Adrenal gland (tissue), 5 donors: ENCODE results near the gene POLR3F.
A peak's percentile ranks its signal among the peaks of the same experiment; 100 is the strongest.

ENCODE experiments used
- CTCF ChIP-seq, 6 experiments: fragments of 450-650 bp in 4 of 6; fragments of 200-600 bp in 2 of 6; sonication (generic) in 1 of 6; IDR thresholded peaks; 1 replicate in 5 of 6; 2 replicates in 1 of 6; pipeline versions ENCODE4 v1.5.1 to v1.8.0; 2016 to 2021; ENCODE audit warnings: antibody characterized with exemption in 6 of 6, mild to moderate bottlenecking in 2 of 6, moderate library complexity in 1 of 6
- POLR2A ChIP-seq, 2 donors: fragments of 450-650 bp; IDR thresholded peaks; one replicate each; pipeline ENCODE4 v1.6.1; 2017; ENCODE audit warnings: antibody characterized with exemption in 2 of 2, mild to moderate bottlenecking in 2 of 2, moderate library complexity in 1 of 2
- donor health status: DM: no; HTN: no; CAD: no.

- TF ChIP-seq CTCF (IDR thresholded peaks at IDR 0.05), result peak in 1 of 6 experiments; percentile 12
- peak; percentile 20 to 56 for TF ChIP-seq POLR2A (IDR thresholded peaks at IDR 0.05)
Observed at GRCh38 chr20:18466894-18467730, at the start of gene POLR3F, which contains the start of gene DZANK1.
